IMR-90 (cell line): ENCODE data around the gene CD300LB. TPM values are rescaled to one million over a fixed set of nuclear protein-coding genes. Genes with fewer than 3 reads are reported as not detected.
A peak's percentile ranks its signal among the peaks of the same experiment; 100 is the strongest.

Experiments used
- ATAC-seq: fragments of 200-7000 bp; cut with Tn5 transposase; 2 replicates; pipeline ENCODE4 v1.9.1; 2020; ENCODE audit warnings: low read depth, mild to moderate bottlenecking, moderate library complexity
- BruUV-seq: library from RNA; stranded (reverse); fragments of 400-500 nt; replicated peaks from 2 replicates; lab custom pipeline; 2021; lab: Mats Ljungman, UMichigan
- CTCF ChIA-PET: fragments of 300-600 bp; formaldehyde crosslinking; extraction: SDS; loops from one replicate; lab custom pipeline; 2021; ENCODE audit warnings: antibody characterized with exemption; lab: Yijun Ruan, JAX
- POLR2A ChIA-PET: fragments of 300-600 bp; sonication (Branson Sonifier 250); formaldehyde crosslinking; loops from one replicate; lab custom pipeline; 2022; ENCODE audit warnings: antibody characterized with exemption; ENCODE audit not compliant: unreplicated experiment; lab: Charles Lee
- DNase-seq: peaks from one replicate; pipeline ENCODE4 v3.0.0; 2013
- H2AFZ ChIP-seq: replicated peaks from 2 replicates; pipeline ENCODE3; 2013; ENCODE audit warnings: low read length, mild to moderate bottlenecking; ENCODE audit not compliant: poor library complexity
- H2AK5ac ChIP-seq: 2 replicates; pipeline ENCODE4 v1.6.1; 2013; ENCODE audit warnings: low read depth, low read length, inconsistent platforms
- H2AK9ac ChIP-seq: replicated peaks from 2 replicates; pipeline ENCODE3; 2013; ENCODE audit warnings: mild to moderate bottlenecking, low read depth, low read length, moderate library complexity; ENCODE audit not compliant: poor library complexity
- H2BK120ac ChIP-seq: 2 replicates; pipeline ENCODE4 v1.6.1; 2013; ENCODE audit warnings: low read depth, low read length, inconsistent platforms
- H2BK15ac ChIP-seq: 3 replicates; pipeline ENCODE4 v1.6.1; 2013; ENCODE audit warnings: low read depth, low read length, inconsistent platforms
- H2BK20ac ChIP-seq: 2 replicates; pipeline ENCODE4 v1.6.1; 2013; ENCODE audit warnings: low read depth, mild to moderate bottlenecking, inconsistent platforms, low read length, moderate library complexity
- H2BK5ac ChIP-seq: 2 replicates; pipeline ENCODE4 v1.6.1; 2013; ENCODE audit warnings: mild to moderate bottlenecking, low read depth, low read length, inconsistent platforms; ENCODE audit not compliant: poor library complexity, severe bottlenecking
- H3K14ac ChIP-seq: replicated peaks from 2 replicates; pipeline ENCODE4 v1.6.1; 2013; ENCODE audit warnings: low read depth, low read length, inconsistent platforms
- H3K18ac ChIP-seq: 2 replicates; pipeline ENCODE4 v1.6.1; 2013; ENCODE audit warnings: low read depth, low read length, control low read depth
- H3K23ac ChIP-seq: 2 replicates; pipeline ENCODE4 v1.6.1; 2013; ENCODE audit warnings: low read depth, low read length, inconsistent platforms
- H3K27ac ChIP-seq: 2 replicates; pipeline ENCODE4 v1.5.1; 2013; ENCODE audit warnings: mild to moderate bottlenecking, control low read depth, low read length; ENCODE audit not compliant: insufficient read depth
- H3K27me3 ChIP-seq: 2 replicates; pipeline ENCODE4 v1.6.1; 2013; ENCODE audit warnings: low read length; ENCODE audit not compliant: control insufficient read depth, insufficient read depth
- H3K36me3 ChIP-seq: 2 replicates; pipeline ENCODE4 v1.6.1; 2013; ENCODE audit warnings: low read length, mixed read lengths; ENCODE audit not compliant: control insufficient read depth, insufficient read depth
- H3K4ac ChIP-seq: 2 replicates; pipeline ENCODE4 v1.6.1; 2013; ENCODE audit warnings: low read depth, low read length, inconsistent platforms
- H3K4me1 ChIP-seq: 2 replicates; pipeline ENCODE4 v1.6.1; 2013; ENCODE audit warnings: low read length, mixed read lengths; ENCODE audit not compliant: control insufficient read depth, insufficient read depth
- H3K4me2 ChIP-seq: 2 replicates; pipeline ENCODE4 v1.6.1; 2013; ENCODE audit warnings: low read depth, mild to moderate bottlenecking, control low read depth, low read length, moderate library complexity
- H3K4me3 ChIP-seq: 2 replicates; pipeline ENCODE4 v1.5.1; 2013; ENCODE audit warnings: low read depth, mild to moderate bottlenecking, control low read depth, low read length, moderate library complexity; ENCODE audit not compliant: insufficient read depth
- H3K56ac ChIP-seq: 2 replicates; pipeline ENCODE4 v1.6.1; 2013; ENCODE audit warnings: low read length, inconsistent platforms; ENCODE audit not compliant: insufficient read depth; ENCODE audit errors: extremely low read depth
- H3K79me1 ChIP-seq, 2 experiments: 2 replicates each; pipeline ENCODE4 v1.6.1; 2013; ENCODE audit warnings: low read length in 2 of 2, inconsistent platforms in 1 of 2, low read depth in 1 of 2
- H3K9ac ChIP-seq: 2 replicates; pipeline ENCODE4 v1.6.1; 2013; ENCODE audit warnings: low read depth, low read length, control low read depth
- H3K9me1 ChIP-seq: 2 replicates; pipeline ENCODE4 v1.6.1; 2013; ENCODE audit warnings: low read length, inconsistent platforms; ENCODE audit not compliant: insufficient read depth
- H3K9me3 ChIP-seq: 2 replicates; pipeline ENCODE4 v1.6.1; 2013; ENCODE audit warnings: low read length; ENCODE audit not compliant: control insufficient read depth, insufficient read depth
- H4K20me1 ChIP-seq: 2 replicates; pipeline ENCODE4 v1.6.1; 2013; ENCODE audit warnings: low read length, inconsistent platforms; ENCODE audit not compliant: insufficient read depth
- H4K5ac ChIP-seq: 2 replicates; pipeline ENCODE4 v1.6.1; 2013; ENCODE audit warnings: mild to moderate bottlenecking, low read depth, low read length, control low read depth
- H4K8ac ChIP-seq, 2 experiments: 2 replicates each; pipeline ENCODE4 v1.6.1; 2013; ENCODE audit warnings: low read depth in 2 of 2, low read length in 2 of 2, control low read depth in 1 of 2, inconsistent platforms in 1 of 2
- H4K91ac ChIP-seq: 2 replicates; pipeline ENCODE4 v1.6.1; 2013; ENCODE audit warnings: low read depth, low read length, inconsistent platforms; ENCODE audit not compliant: insufficient read depth
- BHLHE40 ChIP-seq: fragments of 150-350 bp; IDR thresholded peaks from 2 replicates; pipeline ENCODE4 v1.6.1; 2016; ENCODE audit warnings: mild to moderate bottlenecking, low read depth, low read length
- CEBPB ChIP-seq: IDR thresholded peaks from 2 replicates; pipeline ENCODE4 v1.6.1; 2012; ENCODE audit warnings: low read depth, low read length, improper control_type of control experiment
- MAFK ChIP-seq: IDR thresholded peaks from 2 replicates; pipeline ENCODE4 v1.6.1; 2012; ENCODE audit warnings: low read depth, low read length, improper control_type of control experiment
- MXI1 ChIP-seq: IDR thresholded peaks from 2 replicates; pipeline ENCODE4 v1.6.1; 2012; ENCODE audit warnings: low read depth, mild to moderate bottlenecking, low read length, moderate library complexity, borderline replicate concordance
- NFE2L2 ChIP-seq: fragments of 150-350 bp; IDR thresholded peaks from 2 replicates; pipeline ENCODE4 v1.6.1; 2016; ENCODE audit warnings: low read depth, mild to moderate bottlenecking, low read length
- RAD21 ChIP-seq: IDR thresholded peaks from 2 replicates; pipeline ENCODE4 v1.6.1; 2012; ENCODE audit warnings: low read length, improper control_type of control experiment
- RFX5 ChIP-seq: IDR thresholded peaks from 2 replicates; pipeline ENCODE4 v1.8.0; 2012; ENCODE audit warnings: low read depth, mild to moderate bottlenecking, low read length, moderate library complexity
- WGBS, 2 experiments: methylation state at CpG; one replicate each; pipeline versions ENCODE4 v1.1.5 to v1.1.7; 2013; ENCODE audit warnings: missing lambda C conversion rate in 2 of 2; ENCODE audit not compliant: insufficient read length in 1 of 2; ENCODE audit errors: extremely low coverage in 2 of 2; 5-methylcytosine and 5-hydroxymethylcytosine counted together
- dilution Hi-C: fragments of 300-500 bp; cut with HindIII; formaldehyde crosslinking; loops from one replicate; pipeline ENCODE4 v1.14.3; 2018; ENCODE audit warnings: low sequenced_read_pairs; ENCODE audit not compliant: unreplicated experiment
- in situ Hi-C: fragments of 300-500 bp; cut with MboI; formaldehyde crosslinking; loops from 3 replicates; pipeline ENCODE4 v1.14.3; 2019; ENCODE audit warnings: low sequenced_read_pairs, inconsistent platforms, mixed read lengths
- intact Hi-C: fragments of 100-400 bp; cut with micrococcal nuclease; formaldehyde crosslinking; loops from 2 replicates; pipeline ENCODE4 v1.10.0; 2022
- polyA plus RNA-seq, 3 experiments: library from polyadenylated mRNA; depleted of rRNA; stranded (reverse); fragments of >200 nt; gene quantifications; 2 replicates each; pipeline ENCODE4 v1.2.3, GENCODE V29; 2012; ENCODE audit warnings: low replicate concordance in 1 of 3
- total RNA-seq: library from RNA; depleted of rRNA; stranded (reverse); fragments of >200 nt; gene quantifications from 2 replicates; pipeline ENCODE4 v1.2.3, GENCODE V29; 2012
- TF ChIP-seq, protein P1 (sequence below): fragments of 150-350 bp; IDR thresholded peaks from 2 replicates; pipeline ENCODE4 v1.6.1; 2016; ENCODE audit warnings: low read depth, mild to moderate bottlenecking, low read length, moderate library complexity, borderline replicate concordance

The CD300LB gene
- total and polyA plus RNA-seq, 2 of the 4 experiments (the other 2 are of a cell fraction) = not detected

- Histone ChIP-seq H3K18ac (no peak overlapping the region), H2AFZ (no peak overlapping the region), H3K9me3 (peaks cover 12% of the 10 kb centered on the region), H3K4me2 (no peak overlapping the region), H2BK20ac (no peak overlapping the region), H4K8ac (no peak overlapping the region), H4K91ac (no peak overlapping the region), H3K36me3 (no peaks in the 10 kb centered on the region), H2AK5ac (no peak overlapping the region), H2BK15ac (no peak overlapping the region), H4K20me1 (no peaks in the 10 kb centered on the region), H3K4ac (no peak overlapping the region), H3K14ac (no peak overlapping the region), H3K23ac (no peak overlapping the region), H3K27ac (no peak overlapping the region), H3K9me1 (no peaks in the 10 kb centered on the region), H3K27me3 (no peaks in the 10 kb centered on the region), H3K79me1 (no peaks in the 10 kb centered on the region), H4K5ac (no peak overlapping the region), H2BK5ac (no peak overlapping the region), H3K4me1 (no peaks in the 10 kb centered on the region), H3K56ac (no peak overlapping the region), H3K4me3 (no peak overlapping the region), H2AK9ac (no peak overlapping the region), H3K9ac (no peak overlapping the region), H2BK120ac (no peak overlapping the region)
- in situ Hi-C loops = no loop called here
- dilution Hi-C loops = no loop called here
- intact Hi-C loops = no loop called here
- DNase-seq (no peak), ATAC-seq (no peak)
- POLR2A ChIA-PET = no interaction called here
- 50% methylated on average over 2 of the region's 7 CpGs; no CpG with 5 or more reads in 1 of the 2 experiments for WGBS, 2 experiments
- CTCF ChIA-PET = no interaction called here
- TF ChIP-seq, protein P1, sequence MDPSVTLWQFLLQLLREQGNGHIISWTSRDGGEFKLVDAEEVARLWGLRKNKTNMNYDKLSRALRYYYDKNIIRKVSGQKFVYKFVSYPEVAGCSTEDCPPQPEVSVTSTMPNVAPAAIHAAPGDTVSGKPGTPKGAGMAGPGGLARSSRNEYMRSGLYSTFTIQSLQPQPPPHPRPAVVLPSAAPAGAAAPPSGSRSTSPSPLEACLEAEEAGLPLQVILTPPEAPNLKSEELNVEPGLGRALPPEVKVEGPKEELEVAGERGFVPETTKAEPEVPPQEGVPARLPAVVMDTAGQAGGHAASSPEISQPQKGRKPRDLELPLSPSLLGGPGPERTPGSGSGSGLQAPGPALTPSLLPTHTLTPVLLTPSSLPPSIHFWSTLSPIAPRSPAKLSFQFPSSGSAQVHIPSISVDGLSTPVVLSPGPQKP = no peak
- TF ChIP-seq CEBPB (no peak), MXI1 (no peak), BHLHE40 (no peak), NFE2L2 (no peak), RAD21 (no peak), RFX5 (no peak), MAFK (peak; percentile 64)
- no TSS peak for BruUV-seq
Observed at GRCh38 chr17:74555427-74555940, 24.2 kb upstream of the CD300LB start.
